Stomach (tissue), 4 donors: ENCODE measurements around the gene FAT3.

Experiments used
- CTCF ChIP-seq, 7 experiments: fragments of 450-650 bp in 4 of 7; fragments of 200-600 bp in 3 of 7; sonication (generic) in 3 of 7; IDR thresholded peaks; one replicate each; pipeline ENCODE4 v1.5.1; 2016 to 2019; ENCODE audit warnings: antibody characterized with exemption in 7 of 7, control low read depth in 2 of 7, mild to moderate bottlenecking in 1 of 7
- POLR2A ChIP-seq, 4 donors: fragments of 450-650 bp; IDR thresholded peaks; one replicate each; pipeline ENCODE4 v1.6.1; 2016; ENCODE audit warnings: antibody characterized with exemption in 4 of 4, control low read depth in 2 of 4, mild to moderate bottlenecking in 1 of 4, moderate library complexity in 1 of 4

- TF ChIP-seq POLR2A (IDR thresholded peaks at IDR 0.05) (no peak), CTCF (IDR thresholded peaks at IDR 0.05) (no peak)
Observed at GRCh38 chr11:92272651-92273050, 48.0 kb downstream of the FAT3 start.
